Inflammatory macrophage treated with lipopolysaccharide for 4 hours (primary cell): ENCODE measurements around the gene ARV1.
"Not testable (repeated sequence)": the region's sequence is repeated elsewhere in the genome, so short reads cannot be mapped to it uniquely, and the experiment has no call there.

Source experiments
- DNase-seq: peaks from one replicate; pipeline ENCODE4 v3.0.0-alpha.2; 2020

The ARV1 gene

DNA sequence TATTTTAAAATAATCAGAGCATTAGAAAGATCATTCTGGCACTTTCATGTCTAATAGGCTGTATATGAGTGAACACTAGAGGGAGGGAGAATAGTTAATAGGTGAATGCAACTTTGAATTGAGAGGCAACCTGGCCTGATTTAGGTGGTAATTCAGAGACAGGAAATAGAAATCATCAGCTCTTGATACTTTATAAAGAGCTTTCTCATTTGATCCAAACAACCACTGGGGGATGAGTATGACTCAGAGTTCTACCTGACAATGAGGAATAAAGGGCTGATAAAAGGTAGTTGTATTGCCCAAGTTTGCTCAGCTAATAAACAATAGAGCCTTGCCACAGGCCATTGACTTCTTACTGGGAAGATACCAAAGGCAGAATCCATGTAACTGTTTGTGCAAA lies 66.4 kb downstream of the ARV1 start:
- no peak for DNase-seq

DNA sequence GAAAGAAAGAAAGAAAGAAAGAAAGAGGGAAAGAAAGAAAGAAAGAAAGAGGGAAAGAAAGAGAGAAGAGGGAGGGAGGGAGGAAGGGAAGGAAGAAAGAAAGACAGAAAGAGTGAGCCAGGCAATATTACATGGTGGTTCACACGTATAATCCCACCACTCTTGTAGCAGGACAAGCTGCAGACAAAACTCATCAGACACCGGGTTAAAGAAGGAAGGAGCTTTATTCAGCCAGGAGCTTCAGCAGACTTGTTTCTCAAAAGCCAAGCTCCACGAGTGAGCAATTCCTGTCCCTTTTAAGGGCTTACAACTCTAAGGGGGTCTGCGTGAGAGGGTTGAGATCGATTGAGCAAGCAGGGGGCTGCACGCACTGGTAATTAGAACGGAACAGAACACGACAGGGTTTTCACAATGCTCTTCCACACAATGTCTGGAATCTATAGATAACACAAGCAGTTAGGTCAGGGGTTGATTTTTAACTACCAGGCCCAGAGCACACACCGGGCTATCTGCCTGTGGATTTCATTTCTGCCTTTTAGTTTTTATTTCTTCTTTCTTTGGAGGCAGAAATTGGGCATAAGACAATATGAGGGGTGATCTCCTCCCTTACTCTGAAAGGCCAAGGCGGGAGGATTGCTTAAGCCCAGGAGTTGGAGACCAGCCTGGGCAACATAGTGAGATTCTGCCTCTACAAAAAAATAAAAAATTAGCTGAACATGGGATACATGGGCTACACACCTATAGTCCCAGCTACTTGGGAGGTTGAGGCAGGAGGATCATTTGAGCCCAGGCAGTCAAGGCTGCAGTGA lies 67.2 kb downstream of the ARV1 start:
- DNase-seq = not testable (repeated sequence)

GRCh38 chr1:231046730-231047395 lies 68.0 kb downstream of the ARV1 start:
- DNase-seq = no peak

DNA sequence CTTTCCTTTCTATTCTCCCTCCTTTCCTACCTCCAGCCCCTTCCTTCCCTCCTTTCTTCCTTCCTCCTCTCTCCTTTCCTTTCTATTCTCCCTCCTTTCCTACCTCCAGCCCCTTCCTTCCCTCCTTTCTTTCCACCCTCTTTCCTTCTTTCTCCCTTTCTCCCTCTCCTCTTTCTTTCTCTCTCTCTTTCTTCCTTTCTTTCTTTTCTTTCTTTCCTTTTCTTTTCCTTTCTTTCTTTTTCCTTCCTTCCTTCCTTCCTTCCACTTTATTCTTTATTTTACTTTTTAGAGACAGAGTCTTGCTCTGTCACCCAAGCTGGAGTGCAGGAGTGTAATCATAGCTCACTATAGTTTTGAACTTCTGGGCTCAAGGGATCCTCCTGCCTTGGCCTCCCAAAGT lies 68.6 kb downstream of the ARV1 start:
- DNase-seq = not testable (repeated sequence)

DNA sequence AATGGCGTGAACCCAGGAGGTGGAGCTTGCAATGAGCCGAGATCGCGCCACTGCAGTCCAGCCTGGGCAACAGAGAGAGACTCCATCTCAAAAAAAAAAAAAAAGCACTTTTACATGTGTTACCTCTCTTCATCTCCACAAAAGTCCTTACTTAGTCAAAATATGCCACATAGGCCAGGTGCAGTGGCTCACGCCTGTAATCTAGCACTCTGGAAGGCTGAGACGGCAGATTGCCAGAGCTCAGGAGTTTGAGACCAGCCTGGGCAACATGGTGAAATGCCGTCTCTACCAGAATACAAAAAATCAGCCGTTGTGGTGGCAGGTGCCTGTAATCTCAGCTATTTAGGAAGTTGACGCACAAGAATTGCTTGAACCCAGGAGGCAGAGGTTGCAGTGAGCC lies 69.5 kb downstream of the ARV1 start:
- DNase-seq = not testable (repeated sequence)

DNA sequence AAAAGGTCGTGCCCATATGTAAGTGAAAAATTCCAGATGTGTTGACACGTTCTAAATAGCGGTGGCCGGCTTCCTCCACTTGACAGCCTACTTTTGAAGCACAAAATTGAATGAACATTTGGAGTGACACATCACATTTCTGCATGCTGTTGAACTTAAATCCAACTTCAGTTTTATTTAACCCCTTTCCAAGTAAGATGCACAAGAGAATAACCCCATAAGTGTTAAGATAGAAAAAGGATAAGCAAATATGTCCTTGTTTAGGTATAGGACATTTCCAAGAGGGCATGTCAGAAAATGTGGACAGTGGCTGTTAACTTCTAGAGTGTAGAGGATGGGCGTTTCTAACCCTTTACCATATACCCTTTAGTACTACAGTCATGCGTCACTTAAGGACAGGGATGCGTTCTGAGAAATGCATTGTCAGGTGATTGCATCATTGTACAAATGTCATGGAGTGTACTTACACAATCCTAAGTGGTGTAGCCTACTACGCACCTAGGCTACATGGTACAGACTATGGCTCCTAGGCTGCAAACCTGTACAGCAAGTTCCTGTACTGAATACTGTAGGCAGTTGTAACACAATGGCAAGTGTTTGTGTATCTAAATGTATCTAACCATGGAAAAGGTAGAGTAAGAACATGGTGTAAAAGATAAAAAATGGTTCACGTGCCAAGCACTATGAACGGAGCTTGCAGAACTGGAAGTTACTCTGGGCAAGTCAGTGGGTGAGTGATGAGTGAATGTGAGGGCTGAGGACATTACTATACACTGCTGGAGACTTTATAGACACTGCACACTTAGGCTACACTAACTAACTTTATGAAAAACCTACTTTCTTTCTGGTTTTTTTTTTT lies 70.5 kb downstream of the ARV1 start:
- DNase-seq = peak; percentile 48
